HG02981 (cell line): ENCODE measurements around the gene MLN.

ENCODE experiments used
- ATAC-seq: cut with Tn5 transposase; IDR thresholded peaks from one replicate; pipeline ENCODE4 v1.9.1; 2021; ENCODE audit warnings: mild to moderate bottlenecking, moderate library complexity; ENCODE audit not compliant: unreplicated experiment

The MLN gene

DNA sequence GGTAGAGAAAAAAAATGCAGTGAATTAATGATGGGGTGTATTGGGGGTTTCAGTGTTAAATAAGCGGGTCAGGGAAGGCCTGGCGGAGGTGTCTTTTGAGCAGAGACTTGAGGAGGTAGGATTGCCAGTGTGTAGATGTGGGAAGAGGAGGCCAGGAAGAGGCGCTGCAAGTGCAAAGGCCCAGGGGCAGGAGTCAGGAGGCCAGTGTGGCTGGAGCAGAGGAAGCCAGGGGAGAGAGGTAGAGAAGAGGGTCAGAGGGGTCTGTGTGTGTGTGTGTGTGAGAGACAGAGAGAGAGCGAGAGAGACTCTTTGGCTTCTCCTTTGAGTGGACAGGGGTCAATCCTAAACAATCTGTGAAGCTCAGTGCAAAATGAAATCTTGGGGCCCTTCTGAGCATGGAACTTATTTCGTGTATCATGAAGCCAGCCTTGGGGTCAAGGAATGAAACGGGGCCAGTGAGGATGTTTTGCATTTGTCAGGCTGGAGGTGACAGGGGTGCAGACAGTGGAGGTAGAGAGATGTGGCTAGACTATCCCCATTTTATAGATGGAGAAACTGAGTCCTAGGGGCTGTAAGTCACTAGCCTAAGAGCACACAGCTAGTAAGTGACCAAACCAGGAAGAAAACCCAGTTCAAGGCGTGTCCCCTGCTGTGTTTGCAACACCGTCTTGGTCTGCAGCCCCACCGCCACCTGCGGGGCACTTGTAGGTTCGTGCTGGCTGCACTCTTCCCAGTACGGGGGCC is 47.4 kb downstream of the MLN start:
- no peak for ATAC-seq

DNA sequence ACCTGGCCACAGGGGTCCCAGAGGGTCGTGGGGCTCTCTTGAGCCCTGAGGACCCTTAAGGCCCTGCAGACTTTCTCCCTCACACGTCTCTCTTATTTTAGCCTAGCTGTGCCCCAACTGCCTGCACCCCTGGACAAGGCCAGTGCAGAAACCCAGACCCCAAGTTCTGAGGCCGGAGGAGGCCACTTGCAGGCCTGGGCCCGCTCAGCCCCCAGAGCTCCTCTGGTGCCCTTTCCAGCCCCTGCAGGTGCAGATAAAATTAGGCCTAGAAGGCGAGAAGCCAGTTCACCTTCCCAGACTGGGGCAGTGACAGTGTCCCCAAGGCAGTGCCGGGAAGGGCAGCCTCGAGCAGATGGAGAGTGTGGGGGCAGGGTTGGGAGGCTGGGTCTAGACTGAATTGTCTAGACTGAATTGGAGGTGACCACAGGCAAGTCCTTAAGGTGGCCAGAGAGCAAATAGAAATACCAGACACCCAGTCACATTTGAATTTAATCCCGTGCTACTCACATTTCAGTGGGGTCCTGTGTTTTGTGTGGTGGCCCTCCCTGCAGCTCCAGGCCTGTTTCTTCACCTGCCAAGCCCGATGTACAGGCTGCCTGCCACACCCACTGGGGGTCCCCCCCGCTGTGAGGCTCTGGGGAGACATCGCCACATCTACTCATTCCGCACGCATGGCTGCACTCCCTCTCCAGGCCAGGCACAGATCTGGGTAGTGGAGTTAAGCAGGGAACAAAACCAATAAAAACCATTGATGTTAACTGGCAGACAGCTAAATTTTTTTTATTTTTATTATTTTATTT is 48.5 kb downstream of the MLN start:
- no peak for ATAC-seq

GRCh38 chr6:33754222-33754621 is 49.6 kb downstream of the MLN start:
- ATAC-seq = no peak

- ATAC-seq = no peak
Measured at GRCh38 chr6:33752646-33753015, 51.2 kb downstream of the MLN start.

GRCh38 chr6:33751771-33752645 is 51.8 kb downstream of the MLN start:
- no peak for ATAC-seq

- no peak for ATAC-seq
Measured at GRCh38 chr6:33750244-33750991, 53.4 kb downstream of the MLN start.

- no peak for ATAC-seq
Measured at GRCh38 chr6:33749401-33749800, 54.4 kb downstream of the MLN start.

DNA sequence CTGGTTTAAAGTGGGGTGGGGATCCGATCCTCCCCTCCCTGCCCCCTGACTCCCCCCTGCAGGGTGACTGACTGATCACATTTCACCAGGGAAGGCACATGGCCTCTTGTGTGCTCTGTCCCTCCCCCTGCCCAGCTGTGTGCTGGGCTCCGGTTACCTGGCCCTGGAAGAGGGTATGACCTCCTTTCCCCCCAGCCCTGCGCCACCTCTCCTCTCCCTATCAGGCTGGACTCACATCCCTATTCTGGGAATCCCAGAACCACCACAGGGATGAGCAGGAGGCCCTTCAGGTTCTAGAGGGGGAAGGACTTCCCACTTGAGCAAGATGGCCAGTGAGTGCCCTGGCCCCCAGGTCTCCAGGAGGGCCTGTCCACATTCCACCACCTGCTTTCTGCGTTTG is 55.0 kb downstream of the MLN start:
- no peak for ATAC-seq

DNA sequence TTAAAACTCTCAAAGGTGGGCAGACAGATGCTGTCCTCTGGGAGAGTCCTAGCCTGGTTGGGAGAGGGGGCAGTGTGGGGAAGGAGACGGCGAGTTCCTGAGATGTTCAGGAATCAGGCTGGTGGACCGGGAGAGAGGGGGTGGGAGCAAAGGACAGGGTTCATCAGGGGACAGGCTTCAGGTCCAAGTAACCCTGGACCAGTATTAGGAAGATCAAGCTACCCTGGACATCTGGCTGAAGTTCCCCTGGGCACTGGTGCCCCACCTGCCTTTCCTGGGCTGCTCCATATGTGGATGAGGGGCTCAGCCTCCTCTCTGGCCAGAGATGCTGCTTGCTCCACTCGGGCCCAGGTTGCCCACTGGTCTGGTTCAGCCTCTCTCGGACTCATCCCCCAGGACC is 56.0 kb downstream of the MLN start:
- no peak for ATAC-seq

DNA sequence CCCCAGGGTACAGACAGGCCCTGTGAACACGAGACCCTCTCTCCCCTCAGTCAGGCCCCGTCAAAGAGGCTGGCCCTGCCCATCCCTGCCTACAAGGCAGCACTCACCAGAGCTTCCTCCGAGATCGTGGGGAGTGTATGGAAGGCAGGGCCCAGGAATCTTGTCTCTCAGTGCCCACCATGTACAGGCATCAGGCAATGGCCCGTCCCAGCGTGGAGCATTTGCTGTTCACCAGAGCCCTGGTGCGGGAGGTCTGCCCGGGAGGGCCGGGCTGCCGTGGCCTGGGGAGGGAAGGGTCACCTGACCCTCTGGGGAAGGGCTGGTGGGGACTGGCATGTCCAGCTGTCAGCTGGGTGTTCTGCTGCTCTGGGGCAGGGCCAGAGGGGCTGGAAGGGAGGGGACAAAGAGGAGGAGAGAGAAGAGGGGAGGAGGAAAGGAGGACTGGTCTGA is 57.1 kb downstream of the MLN start, which contains the start of gene IP6K3:
Gene IP6K3 (minus strand): TSS at position 255 of the 450 bp plus-strand sequence. CDS start 11,429 bp downstream, outside the sequence.
- ATAC-seq = no peak

- no peak for ATAC-seq
Measured at GRCh38 chr6:33746036-33746600, 57.7 kb downstream of the MLN start.

GRCh38 chr6:33745548-33745947 is 58.3 kb downstream of the MLN start:
- ATAC-seq = no peak

DNA sequence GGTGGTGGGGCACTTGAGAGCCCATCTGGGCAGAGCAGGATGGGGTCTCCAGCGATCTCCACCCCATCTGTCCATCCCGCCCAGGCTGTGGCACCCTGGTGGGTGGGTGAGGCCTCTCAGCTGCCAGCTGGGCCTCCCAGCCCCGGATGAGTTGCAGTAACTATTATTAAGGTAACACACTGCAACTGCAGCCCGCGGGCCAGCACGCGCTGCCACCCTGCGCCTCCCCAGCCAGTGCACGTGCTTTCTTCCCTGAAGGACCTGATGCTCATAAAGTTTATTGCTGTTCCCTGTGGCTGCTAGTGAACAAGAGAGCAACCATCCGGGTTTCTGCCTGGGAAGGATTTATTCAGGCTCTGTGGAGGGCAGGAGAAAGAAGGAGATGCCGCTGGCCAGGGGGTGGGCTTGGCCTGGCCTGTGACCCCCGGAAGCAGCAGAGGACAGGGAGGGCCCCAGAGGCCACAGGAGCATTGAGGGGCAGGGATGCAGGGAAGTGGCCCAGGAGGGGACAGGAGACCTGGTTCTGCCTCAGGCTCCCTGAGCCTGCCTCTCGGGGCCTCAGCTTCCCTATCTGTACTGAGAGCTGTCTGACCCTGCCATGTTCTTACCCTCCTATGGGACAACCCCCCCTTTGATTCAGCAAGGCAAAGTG is 58.8 kb downstream of the MLN start:
- ATAC-seq = no peak
